Spleen (tissue), 11 donors: ENCODE results near the gene NCS1. TPM values are rescaled to one million over a fixed set of nuclear protein-coding genes. Genes with fewer than 3 reads are reported as not detected.

Experiments
- DNase-seq: peaks from one replicate; pipeline ENCODE4 v3.0.0-alpha.2; 2020
- H3K27ac ChIP-seq, 8 donors: fragments of 200-600 bp; sonication (generic) in 7 of 8; 1 replicate in 4 of 8; 2 replicates in 4 of 8; pipeline versions ENCODE4 v1.5.0 to v1.8.0; 2016 to 2021; ENCODE audit warnings: inconsistent platforms in 4 of 8, mild to moderate bottlenecking in 4 of 8, moderate library complexity in 1 of 8
- H3K27me3 ChIP-seq, 7 donors: fragments of 200-600 bp; sonication (generic) in 6 of 7; replicated peaks in 1 of 7; 1 replicate in 4 of 7; 2 replicates in 3 of 7; pipeline versions ENCODE4 v1.5.0 to v1.8.0; 2016 to 2021; ENCODE audit warnings: inconsistent platforms in 3 of 7, mild to moderate bottlenecking in 1 of 7
- H3K36me3 ChIP-seq, 6 donors: fragments of 200-600 bp; sonication (generic) in 5 of 6; 1 replicate in 4 of 6; 2 replicates in 2 of 6; pipeline versions ENCODE4 v1.5.0 to v1.8.0; 2016 to 2021; ENCODE audit warnings: inconsistent platforms in 2 of 6
- H3K4me1 ChIP-seq, 6 donors: fragments of 200-600 bp; sonication (generic) in 5 of 6; 1 replicate in 3 of 6; 2 replicates in 3 of 6; pipeline versions ENCODE4 v1.5.0 to v1.8.0; 2016 to 2021; ENCODE audit warnings: inconsistent platforms in 3 of 6
- H3K4me3 ChIP-seq, 8 donors: fragments of 200-600 bp; sonication (generic) in 7 of 8; 1 replicate in 4 of 8; 2 replicates in 4 of 8; pipeline versions ENCODE4 v1.5.0 to v1.8.0; 2016 to 2021; ENCODE audit warnings: inconsistent platforms in 4 of 8, mild to moderate bottlenecking in 4 of 8, moderate library complexity in 2 of 8
- H3K9me3 ChIP-seq, 8 donors: fragments of 200-600 bp; sonication (generic) in 7 of 8; 1 replicate in 4 of 8; 2 replicates in 4 of 8; pipeline versions ENCODE4 v1.5.0 to v1.8.0; 2016 to 2021; ENCODE audit warnings: inconsistent platforms in 4 of 8
- POLR2A ChIP-seq, 3 donors: fragments of 450-650 bp; IDR thresholded peaks; one replicate each; pipeline ENCODE4 v1.5.1; 2017; ENCODE audit warnings: antibody characterized with exemption in 3 of 3, mild to moderate bottlenecking in 1 of 3
- POLR2AphosphoS5 ChIP-seq, 3 donors: sonication (generic); formaldehyde crosslinking; IDR thresholded peaks; one replicate each; pipeline ENCODE4 v1.5.1; 2017; ENCODE audit warnings: antibody characterized with exemption in 3 of 3
- WGBS, 5 donors: extraction: QIAGEN DNeasy Blood & Tissue Kit in 3 of 5; methylation state at CpG; one replicate each; pipeline versions ENCODE4 v1.1.5 to v1.1.7; 2013 to 2018; 5-methylcytosine and 5-hydroxymethylcytosine counted together
- intact Hi-C: fragments of 100-400 bp; cut with DNase I; formaldehyde crosslinking; loops from one replicate; pipeline ENCODE4 v1.15.0; 2023; ENCODE audit warnings: low total_unique reads
- polyA plus RNA-seq, 3 donors: library from polyadenylated mRNA; stranded (reverse); fragments of 200-250 nt; gene quantifications; one replicate each; pipeline ENCODE4 v1.2.1, GENCODE V29; 2013
- total RNA-seq, 7 donors: library from RNA; depleted of rRNA in 3 of 7; stranded (reverse); fragments of >200 nt in 3 of 7; fragmentation: NEBNext Ultra II Directional in 4 of 7; extraction: Animal tissue kit (Norgen Biotek cat#: 25700) in 4 of 7; gene quantifications; one replicate each; pipeline versions ENCODE4 v1.1.0 to v1.2.1, GENCODE V29; 2016 to 2021
- TF ChIP-seq, protein P1 (sequence below), 11 experiments: fragments of 200-600 bp in 7 of 11; fragments of 450-650 bp in 4 of 11; sonication (generic) in 4 of 11; IDR thresholded peaks in 8 of 11; conservative IDR thresholded peaks in 3 of 11; 1 replicate in 7 of 11; 2 replicates in 4 of 11; pipeline versions ENCODE4 v1.4.0 to v1.8.0; 2016 to 2021; ENCODE audit warnings: antibody characterized with exemption in 11 of 11, inconsistent platforms in 4 of 11, mild to moderate bottlenecking in 1 of 11
- donor health status: healthy with polysubstance abuse.
- donor health status: DM: no; HTN: no; CAD: no; lungs with moderate emphysema.
- donor health status: DM: no; HTN: no; CAD: no.
- donor health status: Bipolar disorder and iron deficiency.
- donor health status: healthy.
- donor health status: DM: no; HTN: no; CAD: no.
- donor health status: DM: yes; HTN: yes; CAD: no.

NCS1 gene
- total and polyA plus RNA-seq, 10 donors, result 0.46 to 2.5 (median 1.3) TPM

DNA sequence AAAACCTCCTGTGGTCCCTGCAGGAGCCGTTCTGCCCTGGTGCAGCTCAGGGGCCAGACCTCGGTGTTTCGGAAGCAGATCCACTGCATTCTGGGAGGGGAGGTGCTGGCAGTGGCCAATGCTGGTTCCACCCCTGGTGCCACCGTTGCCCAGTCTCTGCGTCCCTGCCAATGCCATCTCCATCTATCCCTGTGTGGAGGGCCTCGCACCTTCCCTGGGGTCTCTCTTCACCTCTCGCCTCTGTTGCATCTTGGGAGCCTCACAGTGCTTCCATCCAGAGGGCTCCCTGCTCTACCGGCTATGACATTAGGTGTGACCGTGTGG, 15.3 kb downstream of the NCS1 start:
- peaks cover 0 to 38% (median 0%) of the 10 kb centered on the region in 7 donors for H3K27me3 ChIP-seq
- H3K36me3 ChIP-seq, result no peaks in the 10 kb centered on the region
- H3K4me3 ChIP-seq, result no peak overlapping the region
- H3K9me3 ChIP-seq, result no peaks in the 10 kb centered on the region
- WGBS, 5 donors, result 73 to 91% (median 85%) methylated on average over 9 of the region's 9 CpGs
- DNase-seq, result no peak
- intact Hi-C loops, result no loop called here
- TF ChIP-seq POLR2A (IDR thresholded peaks at IDR 0.05) (no peak), POLR2AphosphoS5 (IDR thresholded peaks at IDR 0.05) (no peak)
- TF ChIP-seq, protein P1, sequence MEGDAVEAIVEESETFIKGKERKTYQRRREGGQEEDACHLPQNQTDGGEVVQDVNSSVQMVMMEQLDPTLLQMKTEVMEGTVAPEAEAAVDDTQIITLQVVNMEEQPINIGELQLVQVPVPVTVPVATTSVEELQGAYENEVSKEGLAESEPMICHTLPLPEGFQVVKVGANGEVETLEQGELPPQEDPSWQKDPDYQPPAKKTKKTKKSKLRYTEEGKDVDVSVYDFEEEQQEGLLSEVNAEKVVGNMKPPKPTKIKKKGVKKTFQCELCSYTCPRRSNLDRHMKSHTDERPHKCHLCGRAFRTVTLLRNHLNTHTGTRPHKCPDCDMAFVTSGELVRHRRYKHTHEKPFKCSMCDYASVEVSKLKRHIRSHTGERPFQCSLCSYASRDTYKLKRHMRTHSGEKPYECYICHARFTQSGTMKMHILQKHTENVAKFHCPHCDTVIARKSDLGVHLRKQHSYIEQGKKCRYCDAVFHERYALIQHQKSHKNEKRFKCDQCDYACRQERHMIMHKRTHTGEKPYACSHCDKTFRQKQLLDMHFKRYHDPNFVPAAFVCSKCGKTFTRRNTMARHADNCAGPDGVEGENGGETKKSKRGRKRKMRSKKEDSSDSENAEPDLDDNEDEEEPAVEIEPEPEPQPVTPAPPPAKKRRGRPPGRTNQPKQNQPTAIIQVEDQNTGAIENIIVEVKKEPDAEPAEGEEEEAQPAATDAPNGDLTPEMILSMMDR (IDR thresholded peaks at IDR 0.05 in 8 of 11, conservative IDR thresholded peaks at IDR 0.05 in 3 of 11), result no peak
- H3K27ac ChIP-seq, result no peak overlapping the region
- H3K4me1 ChIP-seq, result peaks cover 0 to 10% (median 0%) of the 10 kb centered on the region in 6 donors

GRCh38 chr9:130188860-130189481, 16.8 kb downstream of the NCS1 start:
- intact Hi-C loops, result no loop called here
- Histone ChIP-seq H3K4me1 (peaks cover 0 to 1% (median 0%) of the 10 kb centered on the region in 6 donors), H3K27me3 (peaks cover 0 to 49% (median 0%) of the 10 kb centered on the region in 7 donors), H3K9me3 (no peaks in the 10 kb centered on the region), H3K36me3 (no peaks in the 10 kb centered on the region), H3K27ac (no peak overlapping the region), H3K4me3 (no peak overlapping the region)
- no peak for TF ChIP-seq POLR2A (IDR thresholded peaks at IDR 0.05)
- TF ChIP-seq POLR2AphosphoS5 (IDR thresholded peaks at IDR 0.05), result no peak
- TF ChIP-seq, protein P1 (IDR thresholded peaks at IDR 0.05 in 8 of 11, conservative IDR thresholded peaks at IDR 0.05 in 3 of 11), result no peak
- no peak for DNase-seq
- WGBS, 5 donors, result 78 to 84% (median 81%) methylated on average over 7 of the region's 7 CpGs

DNA sequence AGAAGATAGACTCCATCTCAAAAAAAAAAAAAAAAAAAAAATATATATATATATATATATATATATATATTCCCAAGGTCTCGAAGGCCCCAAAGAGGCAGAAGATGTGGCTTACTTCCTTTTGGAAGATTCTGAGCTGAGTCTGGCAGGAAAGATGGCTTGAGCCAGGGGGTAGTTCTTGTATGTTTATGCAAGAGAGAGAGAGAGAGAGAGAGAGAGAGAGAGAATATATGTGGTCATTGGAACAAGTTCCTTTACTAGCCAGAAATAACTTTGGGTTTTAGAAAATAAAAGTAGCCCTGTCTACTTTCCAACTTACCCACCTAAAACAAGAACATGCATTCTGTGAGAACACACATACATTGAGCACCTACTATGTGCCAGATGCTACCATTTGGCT, 17.6 kb downstream of the NCS1 start:
- Histone ChIP-seq H3K27ac (no peak overlapping the region), H3K27me3 (peaks cover 0 to 57% (median 0%) of the 10 kb centered on the region in 7 donors), H3K9me3 (no peaks in the 10 kb centered on the region), H3K4me3 (no peak overlapping the region), H3K4me1 (no peaks in the 10 kb centered on the region), H3K36me3 (no peaks in the 10 kb centered on the region)
- 65 to 86% (median 80%) methylated on average over 1 of the region's 1 CpG for WGBS, 5 donors
- intact Hi-C loops, result no loop called here
- no peak for TF ChIP-seq POLR2A (IDR thresholded peaks at IDR 0.05)
- no peak for DNase-seq

GRCh38 chr9:130191068-130191748, 19.0 kb downstream of the NCS1 start:
- WGBS, 5 donors, result 82 to 94% (median 93%) methylated on average over 15 to 26 of the region's 26 CpGs
- Histone ChIP-seq H3K27me3 (peaks cover 0 to 46% (median 0%) of the 10 kb centered on the region in 7 donors), H3K27ac (no peak overlapping the region), H3K4me3 (no peak overlapping the region), H3K36me3 (no peaks in the 10 kb centered on the region), H3K9me3 (no peaks in the 10 kb centered on the region), H3K4me1 (no peaks in the 10 kb centered on the region)
- TF ChIP-seq POLR2AphosphoS5 (IDR thresholded peaks at IDR 0.05), result no peak
- TF ChIP-seq POLR2A (IDR thresholded peaks at IDR 0.05), result no peak
- intact Hi-C loops, result no loop called here
- DNase-seq, result no peak

- no peaks in the 10 kb centered on the region for H3K4me1 ChIP-seq
- no peak for DNase-seq
- no peaks in the 10 kb centered on the region for H3K36me3 ChIP-seq
- 80 to 92% (median 90%) methylated on average over 10 to 14 of the region's 14 CpGs for WGBS, 5 donors
- intact Hi-C loops, result no loop called here
- no peak overlapping the region for H3K27ac ChIP-seq
- no peak overlapping the region for H3K4me3 ChIP-seq
- H3K9me3 ChIP-seq, result no peaks in the 10 kb centered on the region
- TF ChIP-seq POLR2A (IDR thresholded peaks at IDR 0.05), result no peak
- TF ChIP-seq, protein P1 (IDR thresholded peaks at IDR 0.05 in 8 of 11, conservative IDR thresholded peaks at IDR 0.05 in 3 of 11), result no peak
- no peak for TF ChIP-seq POLR2AphosphoS5 (IDR thresholded peaks at IDR 0.05)
- H3K27me3 ChIP-seq, result peaks cover 0 to 43% (median 0%) of the 10 kb centered on the region in 7 donors
These were observed 19.5 kb downstream of the NCS1 start for GRCh38 chr9:130191749-130192120.
